K562 (cell line): Measurements from ENCODE around the gene MAST1. TPM values are rescaled to one million over a fixed set of nuclear protein-coding genes. Genes with fewer than 3 reads are reported as not detected.

Experiments
- CBFA2T2 ChIP-seq: fragments of 450-650 bp; conservative IDR thresholded peaks from 2 replicates; pipeline ENCODE4 v1.6.1; 2017; ENCODE audit warnings: mild to moderate bottlenecking
- CHD2 ChIP-seq: IDR thresholded peaks from 2 replicates; pipeline ENCODE4 v1.6.1; 2011; ENCODE audit warnings: low read depth, low read length
- FOXJ2 ChIP-seq: fragments of 200-800 bp; sonication (Bioruptor generic); IDR thresholded peaks from 2 replicates; pipeline ENCODE4 v1.6.1; 2016; ENCODE audit warnings: missing genetic modification characterization, missing compliant biosample characterization
- HNRNPL ChIP-seq: fragments of 200-400 bp; formaldehyde crosslinking; IDR thresholded peaks from 2 replicates; pipeline ENCODE4 v1.6.1; 2017; ENCODE audit warnings: low read depth, mild to moderate bottlenecking, low read length
- HNRNPLL ChIP-seq: fragments of 200-400 bp; formaldehyde crosslinking; IDR thresholded peaks from 2 replicates; pipeline ENCODE4 v1.6.1; 2017; ENCODE audit warnings: low read length, low read depth, mild to moderate bottlenecking; ENCODE audit not compliant: poor library complexity, severe bottlenecking
- IRF2 ChIP-seq: sonication (generic); formaldehyde crosslinking; IDR thresholded peaks from 2 replicates; pipeline ENCODE4 v1.8.1; 2022; ENCODE audit warnings: mild to moderate bottlenecking, missing genetic modification reagents
- JUND ChIP-seq, 2 experiments: IDR thresholded peaks; 2 replicates in 1 of 2; 3 replicates in 1 of 2; pipeline ENCODE4 v1.6.1; 2011; ENCODE audit warnings: borderline replicate concordance in 2 of 2, low read depth in 2 of 2, low read length in 2 of 2, improper control_type of control experiment in 1 of 2, missing biosample characterization in 1 of 2, missing genetic modification characterization in 1 of 2, missing genetic modification reagents in 1 of 2
- L3MBTL2 ChIP-seq: fragments of 450-650 bp; IDR thresholded peaks from 2 replicates; pipeline ENCODE4 v1.6.1; 2016; ENCODE audit warnings: mild to moderate bottlenecking, moderate library complexity
- MYC ChIP-seq, 2 experiments: fragments of 250-450 bp in 1 of 2; sonication (Bioruptor Pico) in 1 of 2; IDR thresholded peaks; 2 replicates each; pipeline versions ENCODE4 v1.5.1 to v1.6.1; 2012 to 2021; ENCODE audit warnings: low read depth in 2 of 2, borderline replicate concordance in 1 of 2, improper control_type of control experiment in 1 of 2, low read length in 1 of 2, mild to moderate bottlenecking in 1 of 2, moderate library complexity in 1 of 2
- NRF1 ChIP-seq, 2 experiments: fragments of 450-650 bp; IDR thresholded peaks in 1 of 2; conservative IDR thresholded peaks in 1 of 2; 2 replicates each; pipeline ENCODE4 v1.6.1; 2014; ENCODE audit warnings: mild to moderate bottlenecking in 2 of 2
- POLR2G ChIP-seq: fragments of 200-400 bp; formaldehyde crosslinking; IDR thresholded peaks from 2 replicates; pipeline ENCODE4 v1.6.1; 2017; ENCODE audit warnings: low read depth, mild to moderate bottlenecking, antibody characterized with exemption, low read length, moderate library complexity
- PURB ChIP-seq: sonication (generic); formaldehyde crosslinking; IDR thresholded peaks from 2 replicates; pipeline ENCODE4 v1.9.0; 2021; ENCODE audit warnings: low read depth, mild to moderate bottlenecking, missing genetic modification reagents
- SMC3 ChIP-seq: conservative IDR thresholded peaks from 2 replicates; pipeline ENCODE4 v1.6.1; 2011; ENCODE audit warnings: low read depth, low read length, improper control_type of control experiment; ENCODE audit not compliant: insufficient read depth
- SOX6 ChIP-seq: fragments of 450-650 bp; IDR thresholded peaks from 2 replicates; pipeline ENCODE4 v1.6.1; 2014; ENCODE audit warnings: mild to moderate bottlenecking
- TAL1 ChIP-seq: fragments of 450-650 bp; IDR thresholded peaks from 2 replicates; pipeline ENCODE4 v1.6.1; 2016; ENCODE audit warnings: mild to moderate bottlenecking
- TARDBP ChIP-seq: fragments of 450-650 bp; IDR thresholded peaks from 2 replicates; pipeline ENCODE4 v1.6.1; 2016
- TBL1XR1 ChIP-seq, 2 experiments: IDR thresholded peaks; 2 replicates each; pipeline ENCODE4 v1.6.1; 2012; ENCODE audit warnings: improper control_type of control experiment in 2 of 2, low read length in 2 of 2, mild to moderate bottlenecking in 1 of 2
- ZNF695 ChIP-seq: fragments of 450-650 bp; formaldehyde crosslinking; IDR thresholded peaks from 2 replicates; pipeline ENCODE4 v1.4.0; 2020; ENCODE audit warnings: mild to moderate bottlenecking, moderate library complexity
- ZNF699 ChIP-seq: fragments of 250-450 bp; sonication (Bioruptor Pico); IDR thresholded peaks from 2 replicates; pipeline ENCODE4 v1.8.0; 2021; ENCODE audit warnings: mild to moderate bottlenecking, moderate library complexity; ENCODE audit not compliant: insufficient replicate concordance
- polyA plus RNA-seq, 8 experiments: library from polyadenylated mRNA; depleted of rRNA in 4 of 8; stranded (reverse) in 5 of 8; unstranded in 3 of 8; fragments of >200 nt; fragmentation: Nextera tagmentation in 2 of 8; fragmentation: Illumina TruSeq in 1 of 8; extraction: Ambion mirVana in 2 of 8; extraction: Trizol in 1 of 8; gene quantifications; 2 replicates each; pipeline versions ENCODE4 v1.2.1 to v1.2.3, GENCODE V29; 2011 to 2014; ENCODE audit warnings: inconsistent platforms in 1 of 8, missing spikeins in 1 of 8
- total RNA-seq, 7 experiments: library from RNA; depleted of rRNA in 6 of 7; stranded (reverse); fragments of >200 nt in 6 of 7; fragmentation: Illumina TruSeq in 2 of 7; extraction: Trizol in 2 of 7; gene quantifications; 2 replicates each; pipeline versions ENCODE4 v1.2.1 to v1.2.3, GENCODE V29; 2011 to 2021; ENCODE audit warnings: low replicate concordance in 1 of 7
- TF ChIP-seq, protein P1 (sequence below): fragments of 150-350 bp; conservative IDR thresholded peaks from 2 replicates; pipeline ENCODE4 v1.6.1; 2014; ENCODE audit warnings: low read length
- TF ChIP-seq, protein P2 (sequence below): fragments of 450-650 bp; IDR thresholded peaks from 2 replicates; pipeline ENCODE4 v1.6.1; 2016; ENCODE audit warnings: antibody characterized with exemption

The MAST1 gene
- total and polyA plus RNA-seq, 9 of the 15 experiments (the other 6 are each of a cell fraction or from before 2014, with no cell fraction given) = 0.48 to 10.3 (median 3.9) TPM

DNA sequence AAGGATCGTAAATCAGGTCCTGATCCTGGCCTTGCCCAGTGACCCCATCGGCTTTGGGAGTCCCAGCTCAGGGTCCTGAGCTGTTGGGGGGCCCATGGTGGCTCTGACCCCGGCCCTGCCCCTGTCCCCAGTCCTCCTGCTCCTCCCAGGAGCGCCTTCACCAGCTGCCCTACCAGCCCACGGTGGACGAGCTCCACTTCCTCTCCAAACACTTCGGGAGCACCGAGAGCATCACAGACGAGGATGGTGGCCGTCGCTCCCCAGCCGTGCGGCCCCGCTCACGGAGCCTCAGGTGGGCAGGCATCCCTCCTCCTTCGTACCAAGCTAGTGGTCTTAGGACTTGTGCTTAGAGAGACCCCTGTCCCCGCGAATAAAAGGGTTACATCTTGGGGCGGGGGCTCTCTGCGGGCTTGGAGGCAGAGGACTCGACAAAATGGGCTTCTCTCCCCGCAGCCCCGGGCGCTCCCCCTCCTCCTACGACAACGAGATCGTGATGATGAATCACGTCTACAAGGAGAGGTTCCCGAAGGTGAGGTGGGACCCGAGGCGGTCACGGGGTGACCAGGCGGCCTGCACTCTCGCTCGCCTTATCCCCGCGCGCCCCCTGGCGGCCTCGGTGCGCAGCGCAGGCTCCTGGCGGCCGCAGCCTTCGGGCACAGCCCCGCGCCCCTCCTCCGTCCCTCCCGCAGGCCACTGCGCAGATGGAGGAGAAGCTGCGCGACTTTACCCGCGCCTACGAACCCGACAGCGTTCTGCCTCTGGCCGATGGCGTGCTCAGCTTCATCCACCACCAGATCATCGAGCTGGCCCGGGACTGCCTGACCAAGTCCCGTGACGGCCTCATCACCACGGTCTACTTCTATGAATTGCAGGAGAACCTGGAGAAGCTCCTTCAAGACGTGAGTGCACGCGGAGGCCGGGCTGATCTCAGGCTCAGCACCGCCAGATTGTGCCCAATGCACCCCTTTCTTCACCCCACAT, 9.1 kb downstream of the MAST1 start (continued):
- TF ChIP-seq MYC (IDR thresholded peaks at IDR 0.05; ENCODE audit: low read depth, low read length) (0 out of 2 replicates have a peak, but pooled peaks have one; percentile 55), MYC (CRISPR knock-in tag; IDR thresholded peaks at IDR 0.05; ENCODE audit: borderline replicate concordance, low read depth) (no peak), PURB (CRISPR knock-in tag) (no peak), SMC3 (peak; percentile 91), TBL1XR1 (IDR thresholded peaks at IDR 0.05; ENCODE audit: low read length in 2 of 2) (no peak), JUND (IDR thresholded peaks at IDR 0.05; ENCODE audit: borderline replicate concordance, low read depth, low read length) (peak; percentile 78), JUND (tag; IDR thresholded peaks at IDR 0.05; ENCODE audit: borderline replicate concordance, low read depth, low read length) (no peak), HNRNPLL (peak; percentile 100), CHD2 (peak; percentile 54; the same call in 1 of the 2 replicates), POLR2G (peak; percentile 16; the same call in 1 of the 2 replicates), HNRNPL (no peak), SOX6 (peak; percentile 55; the same call in 1 of the 2 replicates), TAL1 (no peak), NRF1 (conservative IDR thresholded peaks at IDR 0.05 in 1 of 2, IDR thresholded peaks at IDR 0.05 in 1 of 2) (peak; percentile 82 to 87), L3MBTL2 (peak; percentile 68; the same call in 1 of the 2 replicates), FOXJ2 (tag) (no peak), ZNF695 (CRISPR knock-in tag) (no peak), CBFA2T2 (0 out of 2 replicates have a peak, but pooled peaks have one; percentile 10), ZNF699 (CRISPR knock-in tag) (no peak), IRF2 (CRISPR knock-in tag) (no peak), TARDBP (peak; percentile 66)
- TF ChIP-seq, protein P1, sequence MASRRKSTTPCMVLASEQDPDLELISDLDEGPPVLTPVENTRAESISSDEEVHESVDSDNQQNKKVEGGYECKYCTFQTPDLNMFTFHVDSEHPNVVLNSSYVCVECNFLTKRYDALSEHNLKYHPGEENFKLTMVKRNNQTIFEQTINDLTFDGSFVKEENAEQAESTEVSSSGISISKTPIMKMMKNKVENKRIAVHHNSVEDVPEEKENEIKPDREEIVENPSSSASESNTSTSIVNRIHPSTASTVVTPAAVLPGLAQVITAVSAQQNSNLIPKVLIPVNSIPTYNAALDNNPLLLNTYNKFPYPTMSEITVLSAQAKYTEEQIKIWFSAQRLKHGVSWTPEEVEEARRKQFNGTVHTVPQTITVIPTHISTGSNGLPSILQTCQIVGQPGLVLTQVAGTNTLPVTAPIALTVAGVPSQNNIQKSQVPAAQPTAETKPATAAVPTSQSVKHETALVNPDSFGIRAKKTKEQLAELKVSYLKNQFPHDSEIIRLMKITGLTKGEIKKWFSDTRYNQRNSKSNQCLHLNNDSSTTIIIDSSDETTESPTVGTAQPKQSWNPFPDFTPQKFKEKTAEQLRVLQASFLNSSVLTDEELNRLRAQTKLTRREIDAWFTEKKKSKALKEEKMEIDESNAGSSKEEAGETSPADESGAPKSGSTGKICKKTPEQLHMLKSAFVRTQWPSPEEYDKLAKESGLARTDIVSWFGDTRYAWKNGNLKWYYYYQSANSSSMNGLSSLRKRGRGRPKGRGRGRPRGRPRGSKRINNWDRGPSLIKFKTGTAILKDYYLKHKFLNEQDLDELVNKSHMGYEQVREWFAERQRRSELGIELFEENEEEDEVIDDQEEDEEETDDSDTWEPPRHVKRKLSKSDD = no peak; the same call in 1 of the 2 replicates
- TF ChIP-seq, protein P2, sequence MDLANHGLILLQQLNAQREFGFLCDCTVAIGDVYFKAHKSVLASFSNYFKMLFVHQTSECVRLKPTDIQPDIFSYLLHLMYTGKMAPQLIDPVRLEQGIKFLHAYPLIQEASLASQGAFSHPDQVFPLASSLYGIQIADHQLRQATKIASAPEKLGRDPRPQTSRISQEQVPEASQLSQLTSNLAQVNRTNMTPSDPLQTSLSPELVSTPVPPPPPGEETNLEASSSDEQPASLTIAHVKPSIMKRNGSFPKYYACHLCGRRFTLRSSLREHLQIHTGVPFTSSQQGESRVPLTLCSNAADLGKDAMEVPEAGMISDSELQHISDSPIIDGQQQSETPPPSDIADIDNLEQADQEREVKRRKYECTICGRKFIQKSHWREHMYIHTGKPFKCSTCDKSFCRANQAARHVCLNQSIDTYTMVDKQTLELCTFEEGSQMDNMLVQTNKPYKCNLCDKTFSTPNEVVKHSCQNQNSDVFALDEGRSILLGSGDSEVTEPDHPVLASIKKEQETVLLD = no peak
